Measurements from ENCODE around the gene NHLH1.

NHLH1 gene

GRCh38 chr1:160338580-160338979 lies 28.3 kb upstream of the NHLH1 start:
- TF ChIP-seq CTCF (IDR thresholded peaks at IDR 0.05; ENCODE audit: low read depth, low read length) = no peak
- no peak for DNase-seq (ENCODE audit: extremely low read depth, low read depth)

GRCh38 chr1:160340146-160340545 lies 26.7 kb upstream of the NHLH1 start:
- TF ChIP-seq CTCF (IDR thresholded peaks at IDR 0.05; ENCODE audit: low read depth, low read length) = no peak

GRCh38 chr1:160340866-160341265 lies 26.0 kb upstream of the NHLH1 start:
- DNase-seq (ENCODE audit: extremely low read depth, low read depth) = no peak
- no peak for TF ChIP-seq CTCF (IDR thresholded peaks at IDR 0.05; ENCODE audit: low read depth, low read length)

More at GRCh38 chr1:160340146-160340545, 26.7 kb upstream of the NHLH1 start:
- no peak for DNase-seq (ENCODE audit: extremely low read depth, low read depth)

- DNase-seq (ENCODE audit: extremely low read depth, low read depth) = no peak
Observed at GRCh38 chr1:160342526-160342925, 24.3 kb upstream of the NHLH1 start.

GRCh38 chr1:160342953-160343869 lies 23.7 kb upstream of the NHLH1 start, which contains the start of the genes COPA and NCSTN:
COPA (minus strand) TSS chr1:160343250; CDS start chr1:160343170, 80 bp downstream.
NCSTN (plus strand) TSS chr1:160343383; CDS start chr1:160343397, 14 bp downstream.
- peak; percentile 92 for DNase-seq (ENCODE audit: extremely low read depth, low read depth)
- TF ChIP-seq CTCF (IDR thresholded peaks at IDR 0.05; ENCODE audit: low read depth, low read length) = no peak

More at GRCh38 chr1:160342526-160342925, 24.3 kb upstream of the NHLH1 start:
- TF ChIP-seq CTCF (IDR thresholded peaks at IDR 0.05; ENCODE audit: low read depth, low read length) = no peak

GRCh38 chr1:160344241-160344640 lies 22.6 kb upstream of the NHLH1 start:
- DNase-seq (ENCODE audit: extremely low read depth, low read depth) = no peak
- no peak for TF ChIP-seq CTCF (IDR thresholded peaks at IDR 0.05; ENCODE audit: low read depth, low read length)

- DNase-seq (ENCODE audit: extremely low read depth, low read depth) = no peak
- TF ChIP-seq CTCF (IDR thresholded peaks at IDR 0.05; ENCODE audit: low read depth, low read length) = no peak
Observed at GRCh38 chr1:160344936-160345335, 21.9 kb upstream of the NHLH1 start.
